ENCODE data around the gene PRELP. TPM values are rescaled to one million over a fixed set of nuclear protein-coding genes. Genes with fewer than 3 reads are reported as not detected.

PRELP gene
- total RNA-seq, 1 donor from 2014 or later = 0.07 TPM

- Histone ChIP-seq H4K20me1 (ENCODE audit: insufficient read depth, low read length) (no peaks in the 10 kb centered on the region), H3K27me3 (ENCODE audit: insufficient read depth, low read length) (peaks cover 58% of the 10 kb centered on the region), H3K4me2 (ENCODE audit: low read length) (no peak overlapping the region), H3K4me3 (ENCODE audit: insufficient read depth, low read depth, low read length) (no peak overlapping the region), H3K79me2 (ENCODE audit: insufficient read depth, low read length) (no peaks in the 10 kb centered on the region), H3K4me1 (ENCODE audit: insufficient read depth, low read length) (peaks cover 6% of the 10 kb centered on the region), H3K9ac (ENCODE audit: low read length) (no peak overlapping the region), H3K9me3 (ENCODE audit: insufficient read depth, low read depth, low read length) (no peaks in the 10 kb centered on the region), H3K27ac (ENCODE audit: low read depth, low read length) (no peak overlapping the region), H2AFZ (ENCODE audit: low read depth, low read length) (no peak overlapping the region), H3K36me3 (ENCODE audit: insufficient read depth, low read length) (no peaks in the 10 kb centered on the region)
- Mint-ChIP-seq H3K9me3 (ENCODE audit: unreplicated experiment) (no peaks in the 10 kb centered on the region), H3K4me1 (ENCODE audit: low read depth, unreplicated experiment) (peaks cover 14% of the 10 kb centered on the region), H3K27ac (ENCODE audit: unreplicated experiment) (no peak overlapping the region), H3K27me3 (ENCODE audit: low read depth, unreplicated experiment) (peaks cover 60% of the 10 kb centered on the region), H3K4me3 (ENCODE audit: unreplicated experiment) (no peak overlapping the region), H3K36me3 (ENCODE audit: low read depth, unreplicated experiment) (no peaks in the 10 kb centered on the region)
- DNase-seq (ENCODE audit: low read depth) = no peak
- TF ChIP-seq EZH2 (IDR thresholded peaks at IDR 0.05; ENCODE audit: insufficient read depth, low read length) (no peak), CTCF (IDR thresholded peaks at IDR 0.05; ENCODE audit: insufficient read depth, low read depth, low read length) (no peak)
- no peak for FAIRE-seq
These were observed 48.7 kb upstream of the PRELP start for GRCh38 chr1:203426870-203427269.

GRCh38 chr1:203427451-203427850 is 48.2 kb upstream of the PRELP start:
- Histone ChIP-seq H3K9me3 (ENCODE audit: insufficient read depth, low read depth, low read length) (no peaks in the 10 kb centered on the region), H3K4me1 (ENCODE audit: insufficient read depth, low read length) (peaks cover 6% of the 10 kb centered on the region), H3K79me2 (ENCODE audit: insufficient read depth, low read length) (no peaks in the 10 kb centered on the region), H4K20me1 (ENCODE audit: insufficient read depth, low read length) (no peaks in the 10 kb centered on the region), H3K4me3 (ENCODE audit: insufficient read depth, low read depth, low read length) (no peak overlapping the region), H3K9ac (ENCODE audit: low read length) (no peak overlapping the region), H3K4me2 (ENCODE audit: low read length) (no peak overlapping the region), H3K27me3 (ENCODE audit: insufficient read depth, low read length) (peaks cover 54% of the 10 kb centered on the region), H2AFZ (ENCODE audit: low read depth, low read length) (no peak overlapping the region), H3K27ac (ENCODE audit: low read depth, low read length) (no peak overlapping the region), H3K36me3 (ENCODE audit: insufficient read depth, low read length) (no peaks in the 10 kb centered on the region)
- no peak for DNase-seq (ENCODE audit: low read depth)
- FAIRE-seq = no peak
- H3K27me3 Mint-ChIP-seq (ENCODE audit: low read depth, unreplicated experiment) = peaks cover 65% of the 10 kb centered on the region
- no peaks in the 10 kb centered on the region for H3K36me3 Mint-ChIP-seq (ENCODE audit: low read depth, unreplicated experiment)
- no peak overlapping the region for H3K4me3 Mint-ChIP-seq (ENCODE audit: unreplicated experiment)
- no peaks in the 10 kb centered on the region for H3K9me3 Mint-ChIP-seq (ENCODE audit: unreplicated experiment)
- H3K4me1 Mint-ChIP-seq (ENCODE audit: low read depth, unreplicated experiment) = peaks cover 14% of the 10 kb centered on the region
- H3K27ac Mint-ChIP-seq (ENCODE audit: unreplicated experiment) = no peak overlapping the region
- TF ChIP-seq CTCF (IDR thresholded peaks at IDR 0.05; ENCODE audit: insufficient read depth, low read depth, low read length) (no peak), EZH2 (IDR thresholded peaks at IDR 0.05; ENCODE audit: insufficient read depth, low read length) (no peak)

GRCh38 chr1:203428981-203429599 is 46.5 kb upstream of the PRELP start:
- peaks cover 6% of the 10 kb centered on the region for H3K4me1 ChIP-seq (ENCODE audit: insufficient read depth, low read length)
- H3K79me2 ChIP-seq (ENCODE audit: insufficient read depth, low read length) = no peaks in the 10 kb centered on the region
- no peaks in the 10 kb centered on the region for H4K20me1 ChIP-seq (ENCODE audit: insufficient read depth, low read length)
- H3K36me3 Mint-ChIP-seq (ENCODE audit: low read depth, unreplicated experiment) = no peaks in the 10 kb centered on the region
- no peak overlapping the region for H3K4me3 Mint-ChIP-seq (ENCODE audit: unreplicated experiment)
- peaks cover 75% of the 10 kb centered on the region for H3K27me3 Mint-ChIP-seq (ENCODE audit: low read depth, unreplicated experiment)
- H3K27me3 ChIP-seq (ENCODE audit: insufficient read depth, low read length) = peaks cover 50% of the 10 kb centered on the region
- no peak overlapping the region for H3K27ac ChIP-seq (ENCODE audit: low read depth, low read length)
- no peak for DNase-seq (ENCODE audit: low read depth)
- no peak for TF ChIP-seq EZH2 (IDR thresholded peaks at IDR 0.05; ENCODE audit: insufficient read depth, low read length)
- no peak for TF ChIP-seq CTCF (IDR thresholded peaks at IDR 0.05; ENCODE audit: insufficient read depth, low read depth, low read length)
- no peaks in the 10 kb centered on the region for H3K9me3 Mint-ChIP-seq (ENCODE audit: unreplicated experiment)
- H3K36me3 ChIP-seq (ENCODE audit: insufficient read depth, low read length) = no peaks in the 10 kb centered on the region
- no peak overlapping the region for H3K4me2 ChIP-seq (ENCODE audit: low read length)
- no peak overlapping the region for H3K9ac ChIP-seq (ENCODE audit: low read length)
- H3K4me3 ChIP-seq (ENCODE audit: insufficient read depth, low read depth, low read length) = no peak overlapping the region
- FAIRE-seq = no peak
- H3K4me1 Mint-ChIP-seq (ENCODE audit: low read depth, unreplicated experiment) = peaks cover 14% of the 10 kb centered on the region
- no peaks in the 10 kb centered on the region for H3K9me3 ChIP-seq (ENCODE audit: insufficient read depth, low read depth, low read length)
- H3K27ac Mint-ChIP-seq (ENCODE audit: unreplicated experiment) = no peak overlapping the region
- H2AFZ ChIP-seq (ENCODE audit: low read depth, low read length) = no peak overlapping the region

All from astrocyte (in vitro differentiated cells and primary cell).